ENCODE measurements around the gene TMEM131L.
"Not testable (repeated sequence)": the region's sequence is repeated elsewhere in the genome, so short reads cannot be mapped to it uniquely, and the experiment has no call there.

The TMEM131L gene

DNA sequence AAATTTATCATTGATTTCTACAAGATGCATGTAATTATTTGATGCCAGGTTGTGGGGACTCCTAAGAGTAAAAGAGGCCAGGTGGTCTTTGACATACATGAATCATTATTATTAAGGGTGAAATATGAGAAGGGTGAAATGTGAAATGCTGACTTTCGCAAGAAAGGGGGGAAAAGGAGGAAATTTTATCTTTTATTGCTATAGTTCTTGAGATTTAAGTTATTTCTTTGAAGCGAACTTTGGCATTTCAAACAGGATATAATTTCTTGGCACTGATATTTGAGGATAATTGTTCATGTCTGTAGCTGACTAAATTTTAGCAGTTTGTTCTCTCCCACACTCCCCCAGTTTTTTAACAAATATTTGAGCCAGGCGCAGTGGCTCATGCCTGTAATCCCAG, 80.1 kb downstream of the TMEM131L start:
- DNase-seq (ENCODE audit: low spot score) = no peak

DNA sequence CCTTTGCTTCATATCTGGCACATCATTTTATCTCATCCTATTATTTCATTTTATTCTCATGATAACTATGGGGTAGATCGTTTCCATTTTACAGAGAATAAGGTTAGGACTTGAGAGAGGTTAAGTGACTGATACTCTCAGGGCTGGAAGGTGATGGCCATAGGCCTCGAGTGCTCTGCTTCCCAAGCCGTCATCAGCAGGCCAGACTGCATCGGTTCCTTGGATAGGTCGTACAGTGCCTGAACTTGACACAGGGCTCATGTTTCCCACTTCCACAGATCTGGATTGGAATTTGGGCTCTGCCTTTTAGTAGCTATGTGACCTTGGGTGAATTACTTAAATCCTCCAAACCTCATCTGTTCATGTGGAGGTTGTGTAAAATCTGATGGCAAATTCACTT, 81.4 kb downstream of the TMEM131L start:
- no peak for DNase-seq (ENCODE audit: low spot score)

DNA sequence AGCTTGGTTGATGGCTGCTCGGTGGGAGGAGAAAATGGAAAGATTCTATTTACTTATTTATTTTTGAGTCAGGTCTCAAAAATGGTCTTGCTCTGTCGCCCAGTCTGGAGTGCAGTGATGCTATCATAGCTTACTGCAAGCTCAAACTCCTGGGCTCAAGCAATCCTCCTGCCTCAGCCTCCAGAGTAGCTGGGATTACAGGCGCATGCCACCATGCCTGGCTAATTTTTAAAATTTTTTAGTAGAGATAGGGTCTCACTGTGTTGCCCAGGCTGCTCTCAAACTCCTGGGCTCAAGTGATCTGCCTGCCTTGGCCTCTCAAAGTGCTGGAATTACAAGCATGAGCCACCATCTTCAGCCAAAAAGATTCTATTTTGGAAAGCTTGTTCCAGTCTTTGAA, 82.7 kb downstream of the TMEM131L start:
- not testable (repeated sequence) for DNase-seq (ENCODE audit: low spot score)

DNA sequence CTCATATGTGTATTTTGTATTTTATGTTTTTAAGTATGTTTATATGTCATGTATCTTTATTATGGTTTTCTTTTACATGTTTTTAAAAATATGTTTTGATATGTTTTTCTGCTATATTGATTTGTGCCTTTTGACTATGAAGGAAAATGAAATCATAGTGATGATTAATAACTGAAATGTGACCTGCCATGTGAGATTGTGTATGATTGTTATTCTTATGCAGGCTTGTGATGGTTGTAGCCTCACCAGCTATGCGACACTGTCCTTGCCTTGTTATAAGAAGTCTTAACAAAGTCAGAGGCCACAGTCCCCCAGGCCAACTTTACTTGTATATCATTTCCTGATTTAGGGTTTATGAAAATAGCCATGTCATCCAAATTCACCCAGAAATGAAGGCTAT, 83.2 kb downstream of the TMEM131L start:
- DNase-seq (ENCODE audit: low spot score) = no peak

DNA sequence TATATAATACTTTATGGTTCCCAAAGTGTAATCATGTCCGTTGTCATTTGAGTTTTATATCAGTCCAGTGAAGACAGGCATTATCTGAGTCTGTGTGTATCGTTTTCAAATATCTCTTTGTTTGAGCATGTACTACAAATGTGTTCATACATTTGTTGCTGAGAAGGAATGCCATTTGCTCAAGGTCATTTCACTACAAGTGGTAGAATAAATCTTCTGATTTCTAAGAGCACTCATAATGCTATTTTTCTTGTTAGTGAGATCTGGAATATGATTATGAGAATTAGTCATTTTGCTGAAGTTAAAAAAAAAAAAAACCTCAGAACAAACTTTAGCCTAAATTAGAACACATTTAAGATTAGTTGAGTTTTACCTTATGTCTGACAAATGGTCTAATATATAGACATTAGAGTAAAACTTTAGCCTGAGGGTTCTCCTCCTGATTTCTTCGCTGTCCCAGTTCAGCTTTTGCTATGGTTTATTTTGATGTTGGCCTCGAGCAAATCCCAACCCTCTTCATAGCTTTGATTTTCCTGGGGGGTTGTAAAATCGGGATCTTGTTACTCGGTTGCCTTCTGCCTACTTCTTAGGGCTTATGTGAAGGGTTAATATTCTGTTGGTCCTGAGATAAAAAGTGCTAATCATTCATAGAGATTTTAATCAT, 87.1 kb downstream of the TMEM131L start:
- no peak for DNase-seq (ENCODE audit: low spot score)

DNA sequence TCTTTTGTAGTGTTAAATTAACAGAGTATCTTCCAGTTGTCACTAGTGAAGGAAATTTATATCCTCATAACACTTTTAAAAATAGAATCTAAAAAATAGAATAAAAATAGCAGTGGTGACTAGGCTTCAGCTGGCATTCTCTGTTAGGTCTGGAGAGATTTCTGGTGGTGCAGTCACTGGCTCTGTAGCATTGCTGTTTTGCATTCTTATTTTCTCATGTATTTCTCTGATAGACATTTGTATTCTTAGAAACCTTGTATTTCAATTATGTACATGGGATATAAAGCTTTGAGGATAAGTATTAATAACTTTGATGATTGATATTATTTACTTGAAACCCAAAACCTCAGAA, 87.6 kb downstream of the TMEM131L start:
- no peak for DNase-seq (ENCODE audit: low spot score)

DNA sequence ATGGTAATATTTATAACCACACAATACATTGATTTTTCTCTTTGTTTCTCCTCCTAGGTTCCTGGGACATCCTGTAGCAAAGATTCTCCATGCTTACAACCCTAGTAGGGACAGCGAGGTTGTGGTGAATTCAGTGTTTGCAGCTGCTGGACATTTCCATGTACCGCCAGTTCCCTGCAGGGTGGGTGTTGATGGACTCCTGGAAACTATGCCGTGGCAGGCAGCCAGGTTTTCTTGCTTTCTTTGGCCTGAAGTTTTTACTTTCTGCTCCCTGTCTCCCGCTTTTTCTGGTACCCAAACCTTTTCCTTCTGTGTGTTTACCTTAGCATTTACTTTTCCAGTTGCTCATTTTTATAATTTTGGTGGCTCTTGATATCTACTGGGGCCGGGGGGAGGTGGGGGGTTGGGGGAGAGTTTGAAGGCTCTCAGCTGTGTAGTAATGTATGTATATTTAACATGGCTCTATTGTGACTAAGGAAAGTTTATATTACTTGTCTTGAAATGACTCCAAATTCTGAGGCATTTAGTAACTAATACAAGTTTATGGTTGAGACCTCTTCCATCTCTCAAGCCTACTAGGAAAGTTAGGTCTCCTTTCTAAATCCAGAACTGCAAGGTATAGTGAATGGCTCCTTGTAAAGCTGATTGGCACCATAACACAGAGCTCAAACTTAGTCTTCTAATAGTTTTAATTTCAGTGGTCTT, 89.7 kb downstream of the TMEM131L start:
- DNase-seq (ENCODE audit: low spot score) = no peak

DNA sequence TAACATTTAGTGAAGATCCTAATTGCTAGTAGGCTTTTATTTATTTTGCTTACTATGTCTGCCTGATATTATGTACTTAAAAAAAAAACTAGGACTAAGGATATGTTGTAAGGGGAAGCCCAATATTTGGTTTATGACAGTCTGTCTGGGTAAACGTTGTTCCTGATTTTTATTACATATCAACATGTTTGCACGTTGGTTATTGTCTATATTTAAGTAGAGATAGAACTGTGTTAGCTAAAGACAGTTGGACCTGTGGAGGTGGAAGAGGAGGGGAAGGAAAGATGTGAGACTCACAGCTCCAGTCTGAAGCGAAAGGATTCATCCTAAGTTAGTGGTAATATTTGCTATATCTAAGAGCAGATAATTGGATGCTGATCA, 90.3 kb downstream of the TMEM131L start:
- no peak for DNase-seq (ENCODE audit: low spot score)

DNA sequence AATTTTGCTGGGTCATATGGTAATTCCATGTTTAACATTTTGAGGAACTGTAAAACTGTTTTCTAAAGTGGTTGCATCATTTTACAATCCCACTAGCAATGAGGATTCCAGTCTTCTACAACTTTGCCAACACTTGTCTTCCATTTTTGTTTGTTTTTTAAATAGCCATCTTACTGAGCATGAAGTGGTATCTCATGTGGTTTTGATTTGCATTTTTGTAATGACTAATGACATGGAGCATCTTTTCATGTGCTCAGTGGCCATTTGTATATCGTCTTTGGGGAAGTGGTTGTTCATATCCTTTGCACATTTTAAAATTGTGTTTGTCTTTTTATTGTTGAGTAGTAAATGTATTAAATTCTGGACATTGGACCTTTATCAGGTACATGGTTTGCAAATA, 94.7 kb downstream of the TMEM131L start:
- no peak for DNase-seq (ENCODE audit: low spot score)

DNA sequence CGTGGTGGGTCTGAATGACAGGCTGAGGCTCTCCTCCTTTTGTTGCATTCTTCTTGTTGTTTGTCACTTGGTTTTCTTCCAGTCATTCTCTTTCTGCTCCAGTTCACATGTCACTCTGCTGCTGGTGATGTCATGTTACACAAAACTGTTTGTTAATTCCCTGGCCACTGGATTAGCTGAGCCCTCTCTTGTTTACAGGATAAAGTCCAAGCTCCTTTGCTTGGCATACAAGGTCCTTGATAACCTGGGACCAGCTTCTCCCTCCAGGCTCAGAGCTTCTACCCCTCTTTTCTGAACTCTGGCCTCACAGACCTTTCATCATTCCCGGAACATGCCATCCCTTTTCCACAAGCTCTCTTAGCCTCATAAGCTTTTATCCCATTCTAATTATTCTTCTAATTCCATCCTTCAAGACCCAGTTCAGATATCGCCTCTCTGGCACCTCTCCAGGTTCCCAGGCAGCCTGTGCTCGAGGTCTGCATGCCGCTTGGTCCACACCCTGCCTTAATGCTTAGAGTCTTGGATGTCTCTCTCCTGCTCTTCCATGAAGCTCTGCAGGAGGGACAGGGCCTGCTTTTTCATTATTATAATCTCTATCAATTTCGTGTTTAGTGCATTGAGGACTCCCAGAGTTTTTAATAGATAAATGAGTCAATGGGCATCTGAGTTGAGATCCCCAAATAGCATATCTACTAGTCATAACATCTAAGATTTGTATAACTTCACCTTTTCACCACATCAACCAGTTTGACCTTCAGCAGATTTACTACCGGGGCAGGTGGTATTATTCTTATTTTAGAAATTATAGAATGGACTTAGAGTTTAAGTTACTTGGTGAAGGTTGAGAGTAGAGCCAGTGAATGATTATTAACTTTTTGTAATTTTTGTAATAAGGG, 98.7 kb downstream of the TMEM131L start:
- no peak for DNase-seq (ENCODE audit: low spot score)

DNA sequence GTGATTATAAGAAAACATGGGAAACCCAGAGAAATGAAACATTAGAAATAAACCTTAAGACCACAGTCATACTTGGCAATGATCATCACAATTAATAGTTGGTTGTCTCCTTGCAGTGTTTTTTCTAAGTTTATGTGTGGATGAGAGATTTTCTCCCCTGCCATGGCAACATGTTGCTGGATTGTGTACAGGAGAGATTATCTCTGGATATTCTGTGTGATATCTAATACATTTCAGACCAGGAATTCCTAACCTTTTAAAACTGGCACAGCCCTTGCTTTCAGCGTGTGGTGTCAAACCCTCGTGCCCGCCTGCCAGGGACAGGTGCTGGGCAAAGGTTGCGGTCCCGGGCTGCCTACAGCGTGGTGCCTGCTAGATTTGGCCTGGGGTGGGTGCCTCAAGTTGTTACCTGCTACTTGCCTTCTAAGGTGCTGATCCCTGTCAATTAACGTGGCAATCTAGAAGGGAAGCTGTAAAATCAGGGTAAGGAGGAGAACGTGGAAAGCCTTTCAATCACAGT, 100.5 kb downstream of the TMEM131L start:
- no peak for DNase-seq (ENCODE audit: low spot score)

DNA sequence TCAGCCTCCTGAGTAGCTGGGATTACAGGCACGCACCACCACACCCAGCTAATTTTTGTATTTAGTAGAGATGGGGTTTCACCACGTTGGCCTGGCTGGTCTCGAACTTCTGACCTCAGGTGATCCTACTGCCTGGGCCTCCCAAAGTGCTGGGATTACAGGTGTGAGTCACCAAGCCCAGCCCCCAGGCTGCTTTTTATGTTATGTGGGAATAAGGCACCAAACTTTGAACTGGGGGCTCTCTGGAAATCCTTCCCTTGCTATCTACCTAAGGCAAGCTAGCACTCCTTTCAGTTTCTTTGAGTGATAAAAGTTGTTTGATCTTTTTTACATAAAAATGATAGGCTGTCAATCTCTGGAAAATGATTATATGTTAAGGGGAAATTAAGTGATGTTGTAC, 101.5 kb downstream of the TMEM131L start:
- DNase-seq (ENCODE audit: low spot score) = not testable (repeated sequence)

DNA sequence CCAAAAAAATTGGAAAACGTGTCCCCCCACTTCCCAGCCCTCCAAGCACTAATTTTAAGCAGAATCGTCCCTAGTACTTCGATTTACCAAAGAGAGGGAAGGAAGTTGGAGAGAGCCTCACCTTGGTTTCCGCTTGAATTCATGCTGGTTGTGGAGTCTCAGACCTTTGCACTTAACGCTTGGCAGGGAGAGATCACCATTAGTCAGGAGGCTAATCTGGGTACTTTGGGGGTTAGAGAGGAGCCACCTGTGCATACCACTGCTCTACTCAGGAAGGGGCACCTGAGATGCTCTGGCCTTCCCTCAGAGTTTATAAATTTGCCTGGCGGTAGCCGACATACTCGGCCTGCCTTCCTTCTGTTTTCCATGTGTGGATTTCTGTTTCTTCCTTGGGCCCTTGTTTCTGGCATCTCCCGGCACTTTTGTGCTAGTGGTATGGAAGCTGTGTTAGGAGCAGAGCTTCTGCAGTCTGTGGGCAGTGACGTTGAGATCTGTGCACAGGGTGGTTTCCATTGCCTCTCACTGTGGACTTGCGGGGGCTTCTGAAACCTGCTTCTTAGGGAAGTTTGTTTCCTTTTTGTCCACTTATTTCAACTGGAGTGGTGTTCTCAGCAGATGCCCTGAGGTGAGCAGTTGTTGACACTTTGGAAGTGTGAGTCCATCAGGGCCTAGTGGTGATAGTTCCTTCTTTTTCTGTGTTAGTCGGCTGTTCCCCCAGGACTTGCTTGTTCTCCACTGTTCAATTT, 104.2 kb downstream of the TMEM131L start:
- no peak for DNase-seq (ENCODE audit: low spot score)

DNA sequence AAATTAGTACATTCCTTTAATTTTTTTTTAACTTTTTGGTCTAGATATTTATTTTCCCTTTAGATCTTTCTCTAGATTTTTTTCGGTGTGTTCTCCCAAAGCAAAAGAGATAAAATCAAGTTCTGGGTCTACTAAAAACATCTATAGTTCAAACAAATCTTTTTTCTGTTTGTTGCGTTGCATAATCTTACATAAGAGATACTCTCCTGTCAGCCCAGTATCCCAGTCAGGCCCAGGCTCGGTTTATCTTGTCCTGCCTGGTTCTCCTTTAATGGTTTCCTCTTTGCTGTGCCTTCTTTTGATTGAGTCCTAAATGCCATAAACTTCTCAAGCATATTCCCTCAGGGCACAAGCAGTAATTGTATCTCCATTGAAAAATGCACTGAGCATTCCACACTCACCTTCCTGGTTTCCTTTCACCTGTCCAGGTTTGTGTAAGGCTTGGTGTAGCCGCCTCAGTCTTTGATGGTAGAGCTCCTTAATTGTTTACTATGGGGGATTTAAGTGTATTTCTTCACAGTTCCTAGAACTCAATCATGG, 104.9 kb downstream of the TMEM131L start:
- no peak for DNase-seq (ENCODE audit: low spot score)

DNA sequence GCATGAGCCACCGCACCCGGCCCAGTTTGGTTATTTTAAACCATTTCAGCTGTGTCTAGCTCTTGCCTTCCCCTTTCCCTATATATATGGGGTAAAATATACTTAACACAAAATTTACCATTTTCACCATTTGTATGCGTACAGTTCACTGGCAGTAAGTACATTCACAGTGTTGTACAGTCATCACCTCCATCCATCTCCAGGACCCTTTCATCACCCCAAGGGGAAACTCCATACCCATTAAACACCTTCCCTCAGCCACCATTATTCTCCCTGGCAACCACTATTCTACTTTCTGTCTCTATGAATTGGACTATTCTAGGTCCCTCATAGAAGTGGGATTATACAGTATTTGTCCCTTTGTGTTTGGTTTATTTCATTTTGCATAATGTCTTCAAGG, 106.4 kb downstream of the TMEM131L start:
- no peak for DNase-seq (ENCODE audit: low spot score)

DNA sequence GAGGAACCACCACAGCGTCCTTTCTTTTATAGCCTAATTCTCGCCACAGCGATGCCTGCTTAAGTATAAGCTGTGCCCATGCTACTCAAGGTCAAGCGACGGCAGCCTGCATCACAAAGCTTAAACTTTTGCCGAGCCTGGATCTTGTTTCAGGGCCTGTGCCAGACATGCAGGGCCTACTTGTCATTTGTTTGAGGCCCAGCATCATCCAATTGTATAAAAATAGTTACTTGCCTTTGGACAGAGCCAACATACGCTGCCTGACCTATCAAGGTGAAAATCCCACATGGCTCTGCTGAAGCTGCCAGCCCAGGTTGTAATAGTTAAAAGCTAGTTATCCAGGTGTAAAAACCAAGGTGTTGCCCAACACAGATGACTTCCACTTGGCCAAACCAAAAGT, 107.1 kb downstream of the TMEM131L start:
- DNase-seq (ENCODE audit: low spot score) = no peak

DNA sequence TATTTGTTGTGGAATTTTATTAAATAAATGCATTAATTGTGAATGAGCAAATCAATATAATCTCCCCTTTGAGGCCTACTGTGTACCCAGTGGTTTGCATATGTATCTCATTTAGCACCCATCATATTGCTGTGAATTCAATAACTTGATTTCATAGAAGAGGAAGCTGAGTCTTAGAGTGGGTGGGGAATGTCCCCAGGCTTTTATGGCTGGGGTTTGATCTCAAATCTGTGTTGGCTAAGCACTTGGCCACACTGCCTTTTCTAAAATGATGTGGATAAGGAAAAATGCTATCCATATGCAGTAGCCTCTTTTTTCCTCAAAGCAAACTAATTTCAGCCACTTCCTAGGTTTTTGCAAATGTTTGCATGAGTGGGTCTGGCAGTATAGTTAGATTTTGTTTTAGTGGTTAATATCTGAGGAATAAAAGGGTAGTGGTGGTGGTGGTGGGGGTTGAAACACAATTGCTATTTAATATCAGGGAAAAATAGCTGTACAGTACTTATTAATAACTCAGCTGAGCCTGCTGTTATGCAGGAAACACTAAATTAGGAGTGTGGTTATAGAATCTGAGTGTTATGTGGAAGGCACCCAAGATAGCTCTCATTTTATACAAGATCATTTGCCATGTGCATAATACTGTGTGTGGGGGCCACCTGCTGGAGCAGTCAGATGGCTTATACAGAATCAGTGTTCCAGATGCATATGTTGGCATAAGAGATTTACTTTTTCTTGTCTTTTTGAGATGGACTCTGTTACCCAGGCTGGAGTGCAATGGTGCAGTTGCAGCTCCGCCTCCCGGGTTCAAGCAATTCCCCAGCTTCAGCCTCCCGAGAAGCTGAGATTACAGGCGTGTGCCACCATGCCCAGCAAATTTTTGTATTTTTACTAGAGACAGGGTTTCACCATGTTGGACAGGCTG, 108.0 kb downstream of the TMEM131L start:
- DNase-seq (ENCODE audit: low spot score) = peak; percentile 52

DNA sequence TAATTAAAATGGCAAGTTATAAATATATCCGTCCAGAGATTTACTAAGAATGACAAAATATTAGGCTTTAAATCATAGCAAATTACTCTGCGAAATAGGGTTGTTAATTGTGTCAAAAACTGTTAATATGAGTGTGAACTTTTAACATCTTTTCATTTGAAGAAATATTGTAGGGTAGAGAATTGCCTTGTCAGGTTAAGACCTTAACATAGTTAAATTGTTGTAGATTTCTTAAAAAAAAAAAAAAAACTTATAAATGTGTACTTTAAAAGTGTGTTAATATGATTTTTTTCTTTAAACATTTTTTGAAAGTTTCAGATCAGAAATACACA, 110.2 kb downstream of the TMEM131L start:
- DNase-seq (ENCODE audit: low spot score) = no peak

DNA sequence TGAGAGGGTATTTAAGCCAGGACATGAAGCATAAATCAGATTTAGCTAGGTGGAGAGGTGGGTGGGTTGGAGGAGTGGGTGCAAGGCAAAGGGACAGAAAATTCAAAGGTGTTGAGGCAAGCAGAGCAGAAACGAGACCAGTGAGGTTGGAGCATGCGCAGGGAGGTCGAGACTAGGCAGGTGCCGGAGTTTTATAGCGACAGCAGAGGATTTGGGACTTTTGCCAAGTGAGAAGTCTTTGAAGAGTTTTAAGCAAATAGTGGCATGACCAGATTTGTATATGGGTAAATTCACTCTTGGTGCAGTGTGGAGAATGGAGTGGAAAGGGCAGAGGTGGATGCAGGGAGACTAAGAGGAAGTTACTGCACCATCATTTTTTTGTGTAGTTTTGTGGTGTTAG, 110.9 kb downstream of the TMEM131L start:
- DNase-seq (ENCODE audit: low spot score) = no peak

DNA sequence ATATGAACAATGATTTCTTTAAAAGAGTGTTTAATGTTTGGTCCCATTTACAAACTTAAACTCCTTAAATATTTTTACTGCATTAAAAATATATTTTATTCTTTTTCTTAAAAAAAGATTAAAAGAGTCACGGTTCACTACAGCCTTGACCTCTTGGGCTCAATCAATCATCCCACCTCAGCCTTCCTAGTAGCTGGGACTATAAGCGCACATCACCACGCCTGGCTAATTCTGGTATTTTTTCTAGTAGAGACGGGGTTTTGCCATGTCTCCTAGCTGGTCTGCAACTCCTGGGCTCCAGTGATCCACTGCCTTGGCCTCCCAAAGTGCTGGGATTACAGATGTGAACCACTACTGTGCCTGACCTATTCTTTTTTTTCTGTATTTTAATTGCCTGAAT, 113.2 kb downstream of the TMEM131L start:
- DNase-seq (ENCODE audit: low spot score) = no peak

DNA sequence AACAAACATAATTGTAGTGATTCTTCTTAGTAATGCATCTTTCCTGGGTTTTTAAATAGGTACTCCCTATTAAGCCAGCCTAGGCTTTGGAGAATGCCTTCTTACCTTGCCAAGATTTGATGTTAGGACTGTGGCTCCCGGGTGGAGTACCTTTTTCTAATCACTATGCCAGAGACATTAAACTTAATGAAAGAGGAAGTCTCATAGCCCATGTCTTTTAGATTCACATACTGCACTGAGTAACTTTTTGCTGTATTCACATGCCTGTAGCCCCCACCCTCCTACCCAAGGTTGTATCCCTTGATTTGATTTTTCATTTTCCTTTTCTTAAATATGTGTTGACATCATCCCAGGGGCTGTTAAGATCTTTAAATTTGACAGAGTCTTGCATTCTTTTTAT, 113.7 kb downstream of the TMEM131L start:
- no peak for DNase-seq (ENCODE audit: low spot score)
